ENCODE results near the gene PPP2R1B.

Gene PPP2R1B

GRCh38 chr11:111756097-111756496 is 10.1 kb downstream of the PPP2R1B start:
- no peak overlapping the region for H3K27ac ChIP-seq (ENCODE audit: low read length)
- ATAC-seq (ENCODE audit: insufficient read depth, low read depth) (no peak), DNase-seq (no peak)
- H3K27me3 ChIP-seq (ENCODE audit: insufficient read depth, low read length, poor library complexity) = no peaks in the 10 kb centered on the region
- no peak overlapping the region for H2AFZ ChIP-seq (ENCODE audit: low read depth, low read length)
- peaks cover 89% of the 10 kb centered on the region for H3K36me3 ChIP-seq (ENCODE audit: insufficient read depth, low read length)
- H3K4me2 ChIP-seq (ENCODE audit: insufficient read depth, low read length) = no peak overlapping the region
- no peaks in the 10 kb centered on the region for H3K79me2 ChIP-seq (ENCODE audit: insufficient read depth, low read length)
- H4K20me1 ChIP-seq (ENCODE audit: insufficient read depth, low read length) = peaks cover 7% of the 10 kb centered on the region; the same call in 1 of the 2 replicates
- H3K4me3 ChIP-seq (ENCODE audit: low read depth in 1 of 2, low read length in 2 of 2) = no peak overlapping the region
- H3K4me1 ChIP-seq (ENCODE audit: insufficient read depth, low read length) = no peaks in the 10 kb centered on the region
- no peaks in the 10 kb centered on the region for H3K9me3 ChIP-seq (ENCODE audit: insufficient read depth, low read length, severe bottlenecking)
- TF ChIP-seq CTCF (IDR thresholded peaks at IDR 0.05; ENCODE audit: borderline replicate concordance, extremely low read depth, low read length, poor library complexity, severe bottlenecking) (no peak), EZH2 (IDR thresholded peaks at IDR 0.05; ENCODE audit: borderline replicate concordance, low read depth, low read length, severe bottlenecking) (no peak)
- no peak overlapping the region for H3K9ac ChIP-seq (ENCODE audit: low read depth, low read length)

GRCh38 chr11:111749646-111750045 is 16.5 kb downstream of the PPP2R1B start:
- peaks cover 6% of the 10 kb centered on the region; the same call in 1 of the 2 replicates for H3K79me2 ChIP-seq (ENCODE audit: insufficient read depth, low read length)
- 0 out of 2 replicates have a peak, but pooled peaks cover 2% of the 10 kb centered on the region for H4K20me1 ChIP-seq (ENCODE audit: insufficient read depth, low read length)
- ATAC-seq (ENCODE audit: insufficient read depth, low read depth) (no peak), DNase-seq (no peak)
- H2AFZ ChIP-seq (ENCODE audit: low read depth, low read length) = no peak overlapping the region
- no peak overlapping the region for H3K9ac ChIP-seq (ENCODE audit: low read depth, low read length)
- H3K9me3 ChIP-seq (ENCODE audit: insufficient read depth, low read length, severe bottlenecking) = no peaks in the 10 kb centered on the region
- no peaks in the 10 kb centered on the region for H3K4me1 ChIP-seq (ENCODE audit: insufficient read depth, low read length)
- H3K27me3 ChIP-seq (ENCODE audit: insufficient read depth, low read length, poor library complexity) = no peaks in the 10 kb centered on the region
- TF ChIP-seq CTCF (IDR thresholded peaks at IDR 0.05; ENCODE audit: borderline replicate concordance, extremely low read depth, low read length, poor library complexity, severe bottlenecking) = no peak
- TF ChIP-seq EZH2 (IDR thresholded peaks at IDR 0.05; ENCODE audit: borderline replicate concordance, low read depth, low read length, severe bottlenecking) = no peak
- H3K27ac ChIP-seq (ENCODE audit: low read length) = no peak overlapping the region
- peaks cover 94% of the 10 kb centered on the region for H3K36me3 ChIP-seq (ENCODE audit: insufficient read depth, low read length)
- H3K4me2 ChIP-seq (ENCODE audit: insufficient read depth, low read length) = no peak overlapping the region
- no peak overlapping the region for H3K4me3 ChIP-seq (ENCODE audit: low read depth in 1 of 2, low read length in 2 of 2)

- H3K79me2 ChIP-seq (ENCODE audit: insufficient read depth, low read length) = peaks cover 6% of the 10 kb centered on the region; the same call in 1 of the 2 replicates
- no peak overlapping the region for H3K9ac ChIP-seq (ENCODE audit: low read depth, low read length)
- H3K4me2 ChIP-seq (ENCODE audit: insufficient read depth, low read length) = no peak overlapping the region
- H3K27me3 ChIP-seq (ENCODE audit: insufficient read depth, low read length, poor library complexity) = no peaks in the 10 kb centered on the region
- H3K4me1 ChIP-seq (ENCODE audit: insufficient read depth, low read length) = no peaks in the 10 kb centered on the region
- no peaks in the 10 kb centered on the region for H3K9me3 ChIP-seq (ENCODE audit: insufficient read depth, low read length, severe bottlenecking)
- ATAC-seq (ENCODE audit: insufficient read depth, low read depth) (no peak; the same call in 2 of the 3 replicates), DNase-seq (no peak)
- H4K20me1 ChIP-seq (ENCODE audit: insufficient read depth, low read length) = 0 out of 2 replicates have a peak, but pooled peaks cover 2% of the 10 kb centered on the region
- no peak overlapping the region for H3K4me3 ChIP-seq (ENCODE audit: low read depth in 1 of 2, low read length in 2 of 2)
- TF ChIP-seq CTCF (IDR thresholded peaks at IDR 0.05; ENCODE audit: borderline replicate concordance, extremely low read depth, low read length, poor library complexity, severe bottlenecking) = no peak
- peaks cover 94% of the 10 kb centered on the region for H3K36me3 ChIP-seq (ENCODE audit: insufficient read depth, low read length)
- H2AFZ ChIP-seq (ENCODE audit: low read depth, low read length) = no peak overlapping the region
- H3K27ac ChIP-seq (ENCODE audit: low read length) = no peak overlapping the region
These were observed 18.0 kb downstream of the PPP2R1B start for GRCh38 chr11:111748035-111748804.

Data from DND-41 (cell line).